ENCODE results near the gene FBXL20.

The FBXL20 gene

DNA sequence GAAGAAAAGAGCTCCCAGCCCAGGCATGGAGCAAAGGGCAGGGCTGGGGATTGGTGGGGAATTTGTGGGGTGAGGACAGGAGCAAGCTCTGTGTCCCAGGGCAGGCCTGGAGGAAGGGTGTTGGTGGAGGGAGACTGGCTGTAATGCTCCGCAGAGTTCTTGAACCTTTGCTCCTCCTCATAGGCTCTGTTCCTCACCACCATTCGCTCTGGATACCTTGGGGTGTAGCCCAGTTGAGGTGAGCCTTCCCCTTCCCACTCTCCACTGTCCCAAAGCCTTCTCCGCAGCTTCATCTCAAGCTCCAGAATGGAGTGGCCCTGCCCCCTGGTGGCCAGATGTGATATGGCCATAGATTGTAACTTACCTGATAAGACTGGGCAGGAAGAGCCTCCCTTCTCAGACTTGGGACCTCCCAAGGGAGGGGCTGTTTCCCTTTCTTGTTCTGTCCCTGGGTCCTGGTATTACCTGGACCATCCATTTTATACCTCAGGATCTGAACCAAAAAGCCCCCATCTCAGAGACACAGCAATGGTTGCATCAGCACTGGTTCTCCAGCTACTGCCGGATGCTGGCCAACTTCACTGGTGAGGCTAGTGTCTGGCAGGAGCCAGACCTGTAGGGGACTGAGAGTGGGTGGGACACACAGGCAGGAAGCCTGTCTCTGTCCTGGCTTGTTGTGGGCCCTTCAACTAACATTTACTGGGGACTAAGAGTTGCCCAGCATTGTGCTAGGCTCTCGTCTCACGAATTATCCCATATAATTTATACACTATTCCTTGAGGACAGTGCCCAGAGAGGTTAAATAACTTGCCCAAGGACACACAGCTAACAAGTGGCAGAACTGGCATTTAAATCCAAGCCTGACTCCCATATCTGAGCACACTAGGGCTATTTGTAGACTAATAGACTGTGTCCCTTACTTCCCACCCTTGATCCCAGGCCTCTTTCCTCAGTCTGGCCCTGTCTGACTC is 156.5 kb downstream of the FBXL20 start:
- DNase-seq, result peak; percentile 73

DNA sequence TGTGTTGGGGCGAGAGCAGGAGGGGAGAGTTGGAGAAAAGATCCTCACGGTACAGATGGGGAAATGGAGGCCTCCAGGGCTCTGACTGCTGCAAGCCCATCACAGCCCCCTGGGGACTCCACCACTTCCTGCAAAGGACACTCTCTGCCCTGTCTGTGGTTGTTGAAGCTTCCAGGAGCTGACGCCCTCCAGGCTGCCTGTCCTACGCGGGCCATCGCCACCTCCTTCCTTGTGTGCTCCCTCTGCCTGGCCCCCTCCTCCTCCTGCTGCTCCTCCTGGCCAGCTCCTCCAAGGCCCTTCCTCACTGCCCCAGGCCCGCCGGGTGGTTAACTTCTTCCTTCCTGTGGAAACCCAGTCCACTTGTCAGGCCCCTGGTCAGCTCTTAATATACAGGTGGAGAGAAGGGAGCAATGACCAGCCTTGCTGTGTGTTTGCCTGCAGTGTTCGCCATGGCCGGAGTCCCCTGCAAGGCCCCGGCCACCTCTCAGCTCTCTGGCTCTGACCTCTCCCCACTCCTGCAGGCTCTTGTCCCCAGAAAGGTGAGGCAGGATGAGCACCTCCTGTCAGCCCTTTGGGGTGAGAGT is 157.3 kb downstream of the FBXL20 start:
- no peak for DNase-seq

DNA sequence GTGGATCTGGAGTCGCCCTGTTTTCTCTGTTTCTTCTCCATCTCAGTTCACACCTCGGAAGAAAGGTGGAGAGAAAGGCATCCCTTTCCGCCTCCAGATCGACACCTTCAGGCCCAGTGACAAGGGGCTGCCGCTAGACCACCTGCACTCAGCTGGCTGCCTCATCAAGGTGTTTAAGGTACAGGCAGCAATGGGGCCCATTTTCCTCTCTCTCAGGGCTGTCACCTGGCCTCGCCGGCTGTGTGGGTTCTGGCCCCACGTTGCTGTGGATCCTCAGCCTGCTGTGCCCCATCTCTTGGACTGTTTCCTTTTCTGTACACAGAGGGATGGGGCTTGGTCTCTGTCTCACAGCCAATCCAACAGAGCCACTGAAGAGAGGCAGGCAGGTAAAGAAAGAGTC is 158.3 kb downstream of the FBXL20 start:
- no peak for DNase-seq

DNA sequence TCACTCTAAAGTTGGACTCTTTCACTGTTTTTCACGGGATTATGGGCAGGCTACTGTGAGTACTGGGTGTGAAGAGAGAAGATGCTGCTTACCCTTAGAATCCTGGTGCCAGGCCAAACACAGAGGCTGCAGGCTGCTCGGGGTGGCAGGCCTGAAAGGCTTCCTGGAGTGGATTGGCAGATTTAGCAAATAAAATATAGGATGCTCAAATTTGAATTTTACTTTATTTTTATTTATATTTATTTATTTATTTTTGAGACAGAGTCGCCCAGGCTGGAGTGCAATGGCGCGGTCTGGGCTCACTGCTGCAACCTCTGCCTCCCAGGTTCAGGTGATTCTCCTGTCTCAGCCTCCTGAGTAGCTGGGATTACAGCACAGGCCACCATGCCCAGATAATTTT is 160.8 kb downstream of the FBXL20 start:
- no peak for DNase-seq

DNA sequence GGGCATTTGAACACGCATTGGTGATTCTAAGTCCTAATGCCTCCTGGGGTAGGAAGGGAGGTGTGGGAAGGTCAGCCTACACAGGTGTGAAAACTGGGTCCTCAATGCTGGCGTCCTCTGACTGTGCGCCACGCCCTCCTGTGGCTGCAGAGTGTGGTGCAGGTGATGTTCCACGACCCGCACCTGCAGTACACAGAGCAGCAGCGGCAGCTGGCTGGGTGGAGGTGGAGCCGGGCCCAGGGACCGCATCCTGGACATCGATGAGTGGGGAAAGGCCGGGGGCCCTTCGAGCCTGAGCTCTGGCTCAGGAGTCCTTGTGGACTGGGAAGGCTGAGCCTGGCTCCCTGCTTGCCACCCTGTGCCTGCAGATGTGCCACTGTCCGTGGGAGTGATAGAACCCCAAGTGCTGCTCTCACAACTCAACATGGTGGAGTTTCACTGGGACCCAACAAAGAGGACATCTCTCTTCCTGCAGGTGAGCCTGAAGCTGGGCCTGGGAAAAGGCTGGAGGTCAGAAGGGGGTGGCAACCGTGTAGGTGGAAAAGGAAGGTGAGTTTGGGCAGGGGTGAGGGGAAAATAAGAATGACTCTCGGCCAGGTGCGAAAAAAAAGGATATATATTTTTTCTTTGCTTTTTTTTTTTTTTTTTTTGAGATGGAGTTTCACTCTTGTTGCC is 161.6 kb downstream of the FBXL20 start:
- DNase-seq, result peak; percentile 52

DNA sequence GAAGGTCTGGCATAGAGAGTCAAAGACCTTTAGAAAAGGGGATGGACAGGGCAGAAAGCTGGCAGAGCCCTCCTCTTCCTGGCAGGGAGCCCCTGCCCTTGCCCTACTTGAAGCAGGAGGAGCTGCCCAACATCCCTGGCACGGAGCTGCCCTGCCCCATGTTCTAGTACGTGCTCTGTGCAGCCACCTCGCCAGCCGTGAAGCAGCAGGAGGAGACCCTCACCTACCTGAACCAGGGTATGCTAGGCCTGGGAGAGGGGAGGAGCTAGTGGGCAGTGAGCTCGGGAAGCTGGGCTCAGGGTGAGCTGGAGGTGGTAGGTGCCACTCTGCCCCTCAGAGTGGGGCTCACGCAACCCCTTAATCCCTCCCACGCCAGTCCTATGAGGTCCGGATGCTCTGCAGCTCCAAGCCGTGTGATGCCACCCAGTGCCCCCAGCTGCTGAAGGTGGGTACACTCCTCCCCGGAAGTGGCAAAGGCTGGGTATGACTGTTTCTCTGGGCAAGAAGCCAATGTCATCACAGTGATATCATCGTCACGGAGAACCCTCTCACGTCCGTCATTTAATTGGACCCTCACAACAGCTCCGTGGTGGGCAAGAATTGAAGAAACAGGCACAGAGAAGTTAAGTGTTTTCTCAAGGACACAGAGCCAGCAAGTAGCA is 163.0 kb downstream of the FBXL20 start:
- no peak for DNase-seq

DNA sequence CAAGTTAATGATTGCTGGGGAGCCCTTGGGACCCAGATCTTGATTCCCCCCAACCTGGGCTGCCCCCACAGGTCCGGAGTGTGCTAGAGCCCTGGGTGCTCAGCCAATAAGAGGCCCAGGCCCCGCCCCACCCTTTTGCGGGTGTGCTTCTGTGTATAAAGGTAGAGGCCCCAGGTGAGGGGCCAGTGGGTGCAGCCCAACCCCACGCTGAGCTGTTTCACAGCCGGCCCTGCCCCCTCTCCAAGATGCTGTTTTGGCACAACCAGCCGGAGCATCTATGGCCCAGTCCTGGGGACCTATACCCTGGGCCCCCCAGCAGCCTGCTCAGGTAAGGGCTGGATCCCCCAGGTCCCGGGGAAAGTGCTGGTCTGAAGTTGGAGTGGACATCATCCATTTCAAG is 163.8 kb downstream of the FBXL20 start:
- no peak for DNase-seq

DNA sequence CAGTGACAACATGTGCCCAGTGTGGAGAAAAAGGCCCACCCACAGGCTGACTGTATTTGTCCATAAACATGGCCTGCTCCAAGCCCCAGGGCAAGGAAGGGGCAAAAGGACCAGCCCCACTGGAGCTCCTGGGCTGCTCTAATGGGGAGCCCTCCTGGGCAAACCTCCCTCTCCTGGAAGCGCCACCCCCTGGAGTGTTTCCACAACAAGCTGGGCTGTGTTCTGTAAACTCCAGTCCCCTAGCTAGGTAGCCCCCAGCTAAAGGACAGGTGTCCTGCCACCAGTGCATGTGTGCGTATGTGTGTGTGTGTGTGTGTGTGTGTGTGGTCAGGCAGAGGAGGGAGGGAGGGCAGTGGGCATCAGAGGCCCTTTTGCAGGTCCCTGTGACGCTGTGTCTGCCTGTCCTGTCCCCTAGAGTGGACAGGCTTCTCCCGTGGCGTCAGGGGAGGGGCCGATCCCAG is 164.4 kb downstream of the FBXL20 start:
- DNase-seq, result no peak

DNA sequence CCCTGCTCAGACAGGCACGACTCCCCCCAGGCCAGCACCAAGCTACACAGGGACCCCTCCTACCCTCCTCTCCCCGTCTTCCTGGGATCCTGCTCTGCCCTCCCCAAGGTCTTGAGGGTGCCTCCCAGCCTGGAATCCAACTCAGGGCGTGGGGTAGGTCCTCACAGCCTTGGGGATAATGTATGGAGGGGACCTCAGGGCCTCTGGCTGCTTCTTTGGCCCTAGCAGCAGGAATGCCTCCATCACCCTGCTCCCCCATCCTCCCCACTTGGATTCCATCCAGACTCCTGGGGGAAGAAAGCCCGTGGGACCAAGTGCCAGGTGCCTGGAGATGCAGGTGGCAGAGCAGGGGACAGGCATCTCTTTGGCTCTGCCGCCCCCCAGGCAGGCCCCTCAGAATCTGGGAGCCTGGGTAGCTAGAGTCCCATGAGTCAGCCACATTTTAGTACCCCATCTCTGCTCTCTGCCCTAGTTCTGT is 164.9 kb downstream of the FBXL20 start:
- no peak for DNase-seq

DNA sequence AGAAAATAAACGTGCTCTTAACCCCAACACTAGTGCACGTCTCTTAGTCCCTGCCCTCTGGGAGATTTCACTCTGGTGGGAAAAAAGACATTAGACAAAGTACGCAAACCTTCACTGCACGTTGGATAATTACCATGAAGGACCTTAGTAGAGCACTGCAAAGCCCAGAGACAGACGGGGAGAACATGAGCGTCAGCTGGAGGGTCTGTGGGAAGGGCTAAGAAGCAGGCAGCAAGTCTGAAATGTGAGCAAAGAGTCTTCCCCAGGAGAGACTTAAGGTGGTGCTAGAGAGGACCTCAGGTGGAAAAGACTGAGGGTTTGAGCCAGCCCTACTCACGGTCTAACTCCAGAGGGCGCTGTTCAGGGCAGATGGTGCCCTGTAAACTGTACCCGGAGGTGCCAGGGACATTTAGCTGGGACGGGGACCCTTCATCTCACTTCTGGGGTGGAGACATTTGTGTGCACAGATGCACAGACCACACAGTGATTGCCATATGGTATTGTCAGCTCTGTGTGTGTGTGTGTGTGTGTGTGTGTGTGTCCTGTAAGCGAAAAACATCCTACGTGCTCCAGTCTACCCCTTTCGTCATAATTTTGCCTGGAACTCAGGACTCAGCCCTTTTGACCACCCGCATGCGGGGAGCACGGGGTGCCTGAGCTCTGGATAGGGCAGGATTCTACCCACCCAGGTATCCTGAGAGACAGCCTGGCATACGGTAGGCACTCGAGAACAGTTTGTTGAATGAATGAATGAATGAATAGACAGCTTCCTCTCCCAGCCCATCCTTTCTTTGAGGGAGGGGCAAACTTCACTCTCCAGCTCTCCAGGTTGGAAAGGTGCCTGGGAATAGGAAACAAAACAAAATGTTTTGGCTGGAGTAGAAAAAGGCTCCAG is 165.6 kb downstream of the FBXL20 start:
- DNase-seq, result peak; percentile 84

DNA sequence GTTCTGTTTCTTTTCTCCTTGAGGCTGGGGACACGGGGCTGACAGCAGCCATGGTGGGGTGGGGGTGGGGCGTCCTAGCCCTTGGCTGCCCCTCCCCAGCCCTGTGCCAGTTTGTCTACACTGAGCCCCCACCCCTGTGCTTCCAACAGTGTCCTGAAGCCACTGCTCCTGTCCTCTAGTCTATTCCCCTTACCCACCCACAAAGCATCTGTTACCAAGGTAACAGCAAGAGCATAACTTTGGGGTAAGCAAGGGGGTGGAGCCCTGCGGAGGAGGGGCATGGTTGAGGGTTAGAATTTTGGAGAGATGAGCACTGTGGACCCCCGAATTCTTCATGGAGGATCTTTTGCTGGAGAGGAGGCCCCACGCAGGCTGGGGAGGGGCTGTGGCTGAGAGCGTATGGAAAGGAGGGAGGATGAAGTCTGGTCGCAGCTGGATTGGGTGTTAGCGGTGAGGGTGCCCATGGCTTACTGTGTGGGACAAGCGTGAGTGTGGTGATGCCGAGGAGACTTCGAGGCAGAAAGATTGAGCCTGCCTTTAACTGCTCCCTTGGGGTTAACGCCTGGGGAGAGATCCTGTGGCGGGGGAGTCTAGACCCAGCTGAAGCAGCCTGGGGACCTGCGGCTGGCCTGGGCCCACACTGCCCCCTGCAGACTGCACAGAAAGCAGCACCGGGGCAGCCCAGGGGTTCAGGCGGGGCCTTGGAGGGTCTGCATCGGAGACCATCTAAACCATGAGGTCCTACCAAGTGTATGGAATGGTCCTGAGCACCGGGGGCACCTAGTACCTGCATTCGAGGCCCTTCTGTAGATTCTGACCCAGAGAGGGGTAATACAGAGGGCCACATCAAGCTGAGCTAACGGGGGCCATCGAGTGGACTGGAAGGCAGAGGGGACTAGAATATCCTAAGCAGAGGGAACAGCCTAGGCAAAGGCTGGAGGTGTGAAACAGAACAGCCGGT is 169.6 kb downstream of the FBXL20 start:
- no peak for DNase-seq

DNA sequence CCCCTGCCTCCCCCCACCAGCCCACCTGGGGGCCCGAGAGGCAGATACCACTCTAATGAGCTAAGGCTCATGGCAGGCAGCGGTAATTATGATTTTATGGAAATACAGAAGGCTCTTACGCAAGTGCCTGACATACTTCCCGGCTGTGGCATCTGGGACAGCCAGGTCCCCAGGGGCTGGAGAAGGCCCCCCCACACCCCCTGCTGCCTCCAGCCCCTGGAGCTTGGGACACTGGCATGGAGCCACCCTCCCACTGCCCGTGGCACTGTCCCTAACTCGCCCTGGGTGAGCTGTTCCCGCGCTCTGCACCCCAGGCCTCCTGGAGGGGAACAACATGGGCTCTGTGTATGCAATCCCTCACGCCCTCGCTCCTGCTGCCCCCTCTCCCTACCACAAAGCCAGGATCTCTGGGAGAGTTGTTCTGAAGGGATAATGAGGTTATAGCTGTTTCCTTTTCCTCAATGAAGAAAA is 170.3 kb downstream of the FBXL20 start:
- DNase-seq, result no peak

DNA sequence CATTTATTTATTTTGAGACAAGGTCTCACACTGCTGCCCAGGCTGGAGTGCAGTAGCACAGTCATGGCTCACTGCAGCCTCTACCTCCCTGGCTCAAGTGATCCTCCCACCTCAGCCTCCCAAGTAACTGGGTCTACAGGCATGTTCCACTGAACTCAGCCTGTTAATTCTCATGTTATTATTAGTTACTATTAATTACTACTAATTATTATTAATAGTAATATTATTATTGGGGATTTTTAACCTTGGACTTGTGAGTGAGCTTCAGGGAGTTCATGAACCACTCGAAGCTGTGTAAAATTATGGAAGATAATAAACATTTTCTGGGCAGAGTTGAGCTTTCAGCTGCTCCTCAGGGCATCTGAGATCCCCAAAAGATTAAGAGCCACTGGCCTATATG is 171.1 kb downstream of the FBXL20 start:
- no peak for DNase-seq

DNA sequence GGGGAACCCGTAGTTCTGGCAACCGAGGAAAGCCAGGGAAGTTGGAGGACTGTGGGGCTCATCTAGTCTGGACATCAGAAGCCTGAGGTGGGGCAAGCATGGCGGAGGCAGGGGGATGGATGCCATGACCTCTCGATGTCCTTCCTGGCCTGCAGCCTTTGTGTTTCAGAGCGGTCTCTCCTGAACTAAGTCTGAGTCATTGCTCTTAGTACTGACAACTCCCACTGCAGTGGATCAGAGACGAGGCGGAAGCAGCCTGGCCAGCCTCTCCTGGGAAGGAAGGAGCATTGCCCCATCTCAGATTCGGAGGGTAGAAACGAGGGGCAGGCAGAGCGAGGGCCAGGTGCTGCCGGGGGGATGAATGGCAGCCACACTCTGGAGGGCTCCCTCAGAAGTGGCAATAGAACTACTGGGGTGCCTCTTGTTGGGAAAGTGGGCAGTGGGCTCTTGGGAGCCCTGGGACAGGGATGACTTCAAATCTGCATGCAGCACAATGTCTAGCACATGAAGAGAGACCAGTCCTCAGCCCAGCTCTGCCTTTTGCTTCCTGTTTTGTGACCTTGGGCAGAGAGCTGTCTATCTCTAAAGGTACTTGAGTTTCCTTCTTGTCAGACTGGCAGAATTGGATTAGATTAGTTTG is 172.0 kb downstream of the FBXL20 start:
- DNase-seq, result no peak

DNA sequence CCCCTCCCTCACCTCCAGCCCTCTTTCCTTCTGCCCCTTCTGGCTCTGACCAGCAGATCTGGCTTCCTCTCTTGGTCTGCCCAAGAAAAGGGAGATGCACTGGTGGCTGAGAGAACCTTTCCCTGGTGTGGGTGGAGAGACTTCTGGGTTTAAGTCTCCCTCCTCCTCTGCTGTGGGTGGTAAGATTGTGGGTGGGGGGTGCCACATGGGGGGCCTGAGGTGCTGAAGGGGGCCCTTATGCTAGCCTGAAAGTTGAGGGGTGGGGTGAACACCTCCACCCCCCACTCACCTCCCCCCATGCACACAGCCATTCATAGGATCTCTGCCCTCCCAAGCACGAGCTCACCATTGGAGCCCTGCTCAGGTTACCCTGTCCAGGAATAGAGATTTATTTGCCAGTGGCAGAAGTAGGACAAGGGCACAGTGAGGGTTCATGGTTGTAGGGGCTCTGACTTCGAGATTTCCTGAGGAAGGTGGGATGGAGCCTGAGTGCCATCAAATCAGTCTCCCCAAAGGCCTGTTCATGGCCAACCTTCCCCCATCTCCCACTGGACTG is 174.0 kb downstream of the FBXL20 start:
- no peak for DNase-seq

DNA sequence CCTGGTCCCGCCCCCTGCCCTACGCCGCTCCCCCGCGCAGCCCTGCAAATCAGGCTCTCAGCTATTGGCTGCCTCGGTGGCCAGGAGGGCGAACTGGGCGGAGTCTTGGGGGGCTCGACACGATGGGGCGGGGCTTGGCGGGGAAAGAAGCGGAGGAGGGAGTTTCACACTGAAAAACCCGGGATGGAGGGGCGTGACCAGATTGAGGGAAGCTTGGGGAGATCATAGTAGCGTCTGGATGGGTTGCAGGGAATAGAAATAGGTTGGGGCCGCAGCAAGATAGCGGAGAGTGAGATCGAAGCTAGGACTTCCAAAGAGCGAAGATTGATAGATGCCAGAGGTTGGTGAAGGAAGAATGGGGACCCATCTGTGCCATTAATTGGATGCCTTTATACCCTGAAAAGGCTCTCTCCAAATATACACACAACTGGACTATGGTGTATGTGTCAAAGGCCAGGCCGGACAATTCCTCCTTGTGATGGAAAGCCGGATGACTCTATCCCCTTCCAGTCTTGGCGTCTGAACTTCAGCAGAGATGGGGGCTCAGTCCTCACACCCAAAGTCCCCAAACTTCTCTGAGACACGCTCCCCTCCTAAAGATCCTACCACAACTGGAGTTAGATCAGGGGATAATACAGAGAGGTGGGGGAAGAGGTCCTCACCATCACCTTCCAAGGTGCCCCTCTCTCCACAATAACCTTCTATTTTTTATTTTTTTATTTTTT is 175.3 kb downstream of the FBXL20 start:
- peak; percentile 87 for DNase-seq

DNA sequence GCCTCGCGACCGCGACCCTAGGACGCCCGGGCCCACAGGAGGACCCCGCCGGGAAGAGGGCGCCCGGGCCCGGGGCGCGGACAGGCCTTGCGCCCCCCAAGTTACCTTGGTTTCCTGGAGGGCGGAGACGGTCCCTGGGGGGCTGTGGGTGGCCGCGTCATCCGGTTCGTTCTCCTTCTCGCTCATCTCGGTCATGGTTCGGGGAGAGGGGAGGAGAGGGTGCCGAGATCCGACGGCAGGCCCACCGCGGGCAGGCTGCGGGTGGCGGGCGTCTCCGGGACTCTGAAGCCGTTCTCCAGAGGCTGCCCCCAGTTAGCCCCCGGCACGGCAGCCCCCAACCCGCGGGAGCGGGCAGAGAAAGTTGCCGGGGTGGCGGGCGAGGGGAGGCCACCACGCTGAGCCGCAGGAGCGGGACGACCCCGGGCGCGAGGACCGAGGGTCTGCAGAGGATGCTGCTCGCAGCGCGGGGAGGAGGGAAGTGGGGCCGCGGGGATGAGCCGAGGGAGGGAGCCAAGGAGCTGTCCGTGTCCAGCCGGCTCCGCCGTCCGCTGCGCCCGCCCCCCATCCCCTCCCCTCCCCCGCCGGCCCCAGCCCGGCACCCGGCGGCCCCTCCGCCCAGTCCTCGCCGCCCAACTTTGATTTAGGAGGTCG is 176.0 kb downstream of the FBXL20 start, which contains the start of gene STAC2:
Gene STAC2, minus strand, starts transcription at position 638 of the 651 bp plus-strand sequence. Its CDS starts 443 bp downstream, at position 195.
- no peak for DNase-seq

DNA sequence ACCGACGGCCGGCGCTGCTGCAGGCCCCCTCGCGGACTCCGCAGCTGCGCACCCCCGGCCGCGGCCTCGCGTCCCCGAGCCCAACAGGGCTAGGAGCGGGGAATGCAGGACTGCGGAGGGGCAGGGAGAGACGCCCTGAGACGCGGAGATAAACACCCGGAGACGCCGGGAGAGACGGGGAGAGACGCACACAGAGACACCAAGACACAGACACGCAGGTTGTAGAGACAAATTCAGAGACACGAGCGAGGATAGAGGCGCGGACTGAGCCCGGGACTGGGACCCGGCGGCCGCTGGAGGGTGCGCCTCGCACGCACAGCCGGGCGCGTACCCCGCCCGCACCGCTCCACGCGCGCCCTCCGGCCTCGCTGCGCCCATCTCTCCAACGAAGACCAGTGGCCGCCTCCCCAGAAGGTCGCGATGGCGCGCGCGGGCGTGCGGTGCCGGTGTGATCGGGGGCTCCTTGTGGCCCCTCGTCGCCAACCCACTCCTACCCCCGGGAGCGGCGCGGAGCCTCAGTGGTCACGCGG is 176.6 kb downstream of the FBXL20 start:
- DNase-seq, result no peak
